ENCODE results near the gene TRUB1. TPM values are rescaled to one million over a fixed set of nuclear protein-coding genes. Genes with fewer than 3 reads are reported as not detected.

The TRUB1 gene
- total and polyA plus RNA-seq, 2 of the 4 experiments (the other 2 are of a cell fraction) = 9.1 to 17.9 TPM

DNA sequence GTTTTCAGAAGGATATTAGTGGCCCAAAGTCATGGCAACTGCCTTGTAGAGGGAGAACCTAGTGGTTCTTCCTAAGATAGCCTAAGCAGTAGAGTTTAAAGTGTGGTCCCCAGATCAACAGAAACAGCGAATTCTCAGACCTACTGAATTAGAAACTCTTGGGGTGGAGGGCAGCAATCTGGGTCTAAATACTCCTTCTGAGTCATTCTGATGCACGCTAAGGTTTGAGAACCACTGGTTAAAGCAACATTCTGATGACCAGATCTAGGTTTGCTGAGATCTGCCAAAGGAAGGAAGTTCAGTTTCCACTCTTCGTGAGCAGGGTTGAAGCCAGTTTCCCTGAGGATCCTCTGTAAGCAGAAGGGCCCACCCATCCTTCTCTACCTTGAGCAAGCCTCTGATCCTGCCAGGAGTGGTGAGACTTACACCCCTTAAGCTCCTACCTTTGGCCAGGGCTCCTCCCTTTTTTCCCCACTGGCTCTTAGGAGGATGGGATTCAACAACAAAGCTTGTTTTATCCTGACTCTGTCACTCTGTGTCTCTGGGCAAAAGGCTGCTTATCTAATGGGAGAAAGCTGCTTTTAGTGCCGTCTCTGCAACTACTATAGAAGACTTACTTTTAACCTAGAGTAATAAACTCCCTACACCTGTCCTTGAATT is 26.8 kb upstream of the TRUB1 start:
- no peak overlapping the region for H2BK15ac ChIP-seq (ENCODE audit: low read depth, low read length)
- H2AFZ ChIP-seq (replicated peaks; ENCODE audit: low read length, poor library complexity) = no peak overlapping the region
- no peak overlapping the region for H2BK5ac ChIP-seq (ENCODE audit: low read depth, low read length, poor library complexity, severe bottlenecking)
- intact Hi-C loops (cut with micrococcal nuclease) = no loop called here
- H3K9me1 ChIP-seq (ENCODE audit: insufficient read depth, low read length) = no peaks in the 10 kb centered on the region
- H3K4me3 ChIP-seq (ENCODE audit: insufficient read depth, low read depth, low read length) = no peak overlapping the region
- no peaks in the 10 kb centered on the region for H3K36me3 ChIP-seq (ENCODE audit: control insufficient read depth, insufficient read depth, low read length)
- no peak overlapping the region for H3K23ac ChIP-seq (ENCODE audit: low read depth, low read length)
- no peak overlapping the region for H2BK120ac ChIP-seq (ENCODE audit: low read depth, low read length)
- no peaks in the 10 kb centered on the region for H4K20me1 ChIP-seq (ENCODE audit: insufficient read depth, low read length)
- WGBS, 2 experiments (ENCODE audit: extremely low coverage in 2 of 2, insufficient read length in 1 of 2) = 100% methylated on average over 1 of the region's 4 CpGs; no CpG with 5 or more reads in 1 of the 2 experiments
- H4K91ac ChIP-seq (ENCODE audit: insufficient read depth, low read depth, low read length) = no peak overlapping the region
- H3K27ac ChIP-seq (ENCODE audit: insufficient read depth, low read length) = no peak overlapping the region
- TF ChIP-seq RAD21 (IDR thresholded peaks at IDR 0.05; ENCODE audit: low read length) (no peak), FOS (IDR thresholded peaks at IDR 0.05; ENCODE audit: low read depth, low read length) (no peak), NFE2L2 (IDR thresholded peaks at IDR 0.05; ENCODE audit: low read depth, low read length) (no peak), RCOR1 (IDR thresholded peaks at IDR 0.05; ENCODE audit: insufficient replicate concordance, low read length) (no peak), CHD1 (IDR thresholded peaks at IDR 0.05; ENCODE audit: low read depth, low read length) (no peak), SMC3 (IDR thresholded peaks at IDR 0.05; ENCODE audit: low read depth, low read length) (no peak), CEBPB (IDR thresholded peaks at IDR 0.05; ENCODE audit: low read depth, low read length) (no peak)
- TF ChIP-seq, protein P1, sequence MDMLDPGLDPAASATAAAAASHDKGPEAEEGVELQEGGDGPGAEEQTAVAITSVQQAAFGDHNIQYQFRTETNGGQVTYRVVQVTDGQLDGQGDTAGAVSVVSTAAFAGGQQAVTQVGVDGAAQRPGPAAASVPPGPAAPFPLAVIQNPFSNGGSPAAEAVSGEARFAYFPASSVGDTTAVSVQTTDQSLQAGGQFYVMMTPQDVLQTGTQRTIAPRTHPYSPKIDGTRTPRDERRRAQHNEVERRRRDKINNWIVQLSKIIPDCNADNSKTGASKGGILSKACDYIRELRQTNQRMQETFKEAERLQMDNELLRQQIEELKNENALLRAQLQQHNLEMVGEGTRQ (IDR thresholded peaks at IDR 0.05; ENCODE audit: low read depth, low read length) = no peak
- TF ChIP-seq, protein P2, sequence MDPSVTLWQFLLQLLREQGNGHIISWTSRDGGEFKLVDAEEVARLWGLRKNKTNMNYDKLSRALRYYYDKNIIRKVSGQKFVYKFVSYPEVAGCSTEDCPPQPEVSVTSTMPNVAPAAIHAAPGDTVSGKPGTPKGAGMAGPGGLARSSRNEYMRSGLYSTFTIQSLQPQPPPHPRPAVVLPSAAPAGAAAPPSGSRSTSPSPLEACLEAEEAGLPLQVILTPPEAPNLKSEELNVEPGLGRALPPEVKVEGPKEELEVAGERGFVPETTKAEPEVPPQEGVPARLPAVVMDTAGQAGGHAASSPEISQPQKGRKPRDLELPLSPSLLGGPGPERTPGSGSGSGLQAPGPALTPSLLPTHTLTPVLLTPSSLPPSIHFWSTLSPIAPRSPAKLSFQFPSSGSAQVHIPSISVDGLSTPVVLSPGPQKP (IDR thresholded peaks at IDR 0.05; ENCODE audit: borderline replicate concordance, low read depth, low read length) = no peak
- TF ChIP-seq, protein P3, sequence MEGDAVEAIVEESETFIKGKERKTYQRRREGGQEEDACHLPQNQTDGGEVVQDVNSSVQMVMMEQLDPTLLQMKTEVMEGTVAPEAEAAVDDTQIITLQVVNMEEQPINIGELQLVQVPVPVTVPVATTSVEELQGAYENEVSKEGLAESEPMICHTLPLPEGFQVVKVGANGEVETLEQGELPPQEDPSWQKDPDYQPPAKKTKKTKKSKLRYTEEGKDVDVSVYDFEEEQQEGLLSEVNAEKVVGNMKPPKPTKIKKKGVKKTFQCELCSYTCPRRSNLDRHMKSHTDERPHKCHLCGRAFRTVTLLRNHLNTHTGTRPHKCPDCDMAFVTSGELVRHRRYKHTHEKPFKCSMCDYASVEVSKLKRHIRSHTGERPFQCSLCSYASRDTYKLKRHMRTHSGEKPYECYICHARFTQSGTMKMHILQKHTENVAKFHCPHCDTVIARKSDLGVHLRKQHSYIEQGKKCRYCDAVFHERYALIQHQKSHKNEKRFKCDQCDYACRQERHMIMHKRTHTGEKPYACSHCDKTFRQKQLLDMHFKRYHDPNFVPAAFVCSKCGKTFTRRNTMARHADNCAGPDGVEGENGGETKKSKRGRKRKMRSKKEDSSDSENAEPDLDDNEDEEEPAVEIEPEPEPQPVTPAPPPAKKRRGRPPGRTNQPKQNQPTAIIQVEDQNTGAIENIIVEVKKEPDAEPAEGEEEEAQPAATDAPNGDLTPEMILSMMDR (conservative IDR thresholded peaks at IDR 0.05; ENCODE audit: low read depth, low read length) = no peak
- dilution Hi-C loops (cut with HindIII; ENCODE audit: low sequenced_read_pairs, unreplicated experiment) = no loop called here
- H3K27me3 ChIP-seq (ENCODE audit: control insufficient read depth, insufficient read depth, low read length) = peaks cover 6% of the 10 kb centered on the region
- H4K8ac ChIP-seq (ENCODE audit: low read depth in 2 of 2, low read length in 2 of 2) = no peak overlapping the region
- no peak overlapping the region for H3K9ac ChIP-seq (ENCODE audit: low read depth, low read length)
- no peaks in the 10 kb centered on the region for H3K9me3 ChIP-seq (ENCODE audit: control insufficient read depth, insufficient read depth, low read length)
- H3K4me2 ChIP-seq (ENCODE audit: low read depth, low read length) = no peak overlapping the region
- DNase-seq (no peak), ATAC-seq (ENCODE audit: low read depth) (no peak)
- ChIA-PET CTCF (interaction anchor here (0.6 kb wide), 1 partner anchor 144 kb away, joined by 3 read pairs; no protein-coding TSS in a partner anchor), POLR2A (ENCODE audit: unreplicated experiment) (no interaction called here)
- H3K14ac ChIP-seq (replicated peaks; ENCODE audit: low read depth, low read length) = no peak overlapping the region
- H4K5ac ChIP-seq (ENCODE audit: low read depth, low read length) = no peak overlapping the region
- H3K18ac ChIP-seq (ENCODE audit: low read depth, low read length) = no peak overlapping the region
- no TSS peak for BruUV-seq (replicated peaks)
- no peaks in the 10 kb centered on the region for H3K4me1 ChIP-seq (ENCODE audit: control insufficient read depth, insufficient read depth, low read length)
- no peak overlapping the region for H2AK5ac ChIP-seq (ENCODE audit: low read depth, low read length)
- H3K4ac ChIP-seq (ENCODE audit: low read depth, low read length) = no peak overlapping the region
- H2AK9ac ChIP-seq (replicated peaks; ENCODE audit: low read depth, low read length, poor library complexity) = no peak overlapping the region
- no peak overlapping the region for H3K56ac ChIP-seq (ENCODE audit: extremely low read depth, insufficient read depth, low read length)
- in situ Hi-C loops (cut with MboI; ENCODE audit: low sequenced_read_pairs) = no loop called here
- no peaks in the 10 kb centered on the region for H3K79me1 ChIP-seq (ENCODE audit: low read depth in 1 of 2, low read length in 2 of 2)
- H2BK20ac ChIP-seq (ENCODE audit: low read depth, low read length) = no peak overlapping the region
